ENCODE results near the gene QSER1.

The QSER1 gene

DNA sequence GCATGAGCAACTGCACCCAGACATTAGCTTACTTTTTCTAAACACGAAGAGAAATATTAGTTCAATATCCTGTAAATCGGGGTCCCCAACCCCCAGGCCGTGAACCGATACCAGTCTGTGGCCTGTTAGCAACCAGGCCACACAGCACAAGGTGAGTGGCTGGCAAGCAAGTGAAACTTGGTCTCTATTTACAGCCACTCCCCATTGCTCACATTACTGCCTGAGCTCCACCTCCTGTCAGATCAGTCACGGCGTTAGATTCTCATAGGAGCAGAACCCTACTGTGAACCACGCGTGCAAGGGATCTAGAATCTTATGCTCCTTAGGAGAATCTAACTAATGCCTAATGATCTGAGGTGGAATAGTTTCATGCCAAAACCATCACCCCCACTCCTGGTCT is 95.2 kb downstream of the QSER1 start:
- Histone ChIP-seq H3K9me3 (no peaks in the 10 kb centered on the region), H3K36me3 (no peaks in the 10 kb centered on the region), H3K27me3 (no peaks in the 10 kb centered on the region), H3K4me3 (ENCODE audit: low read depth, low read length) (no peak overlapping the region), H3K4me1 (no peaks in the 10 kb centered on the region)
- no peak for DNase-seq
- TF ChIP-seq, protein P1, sequence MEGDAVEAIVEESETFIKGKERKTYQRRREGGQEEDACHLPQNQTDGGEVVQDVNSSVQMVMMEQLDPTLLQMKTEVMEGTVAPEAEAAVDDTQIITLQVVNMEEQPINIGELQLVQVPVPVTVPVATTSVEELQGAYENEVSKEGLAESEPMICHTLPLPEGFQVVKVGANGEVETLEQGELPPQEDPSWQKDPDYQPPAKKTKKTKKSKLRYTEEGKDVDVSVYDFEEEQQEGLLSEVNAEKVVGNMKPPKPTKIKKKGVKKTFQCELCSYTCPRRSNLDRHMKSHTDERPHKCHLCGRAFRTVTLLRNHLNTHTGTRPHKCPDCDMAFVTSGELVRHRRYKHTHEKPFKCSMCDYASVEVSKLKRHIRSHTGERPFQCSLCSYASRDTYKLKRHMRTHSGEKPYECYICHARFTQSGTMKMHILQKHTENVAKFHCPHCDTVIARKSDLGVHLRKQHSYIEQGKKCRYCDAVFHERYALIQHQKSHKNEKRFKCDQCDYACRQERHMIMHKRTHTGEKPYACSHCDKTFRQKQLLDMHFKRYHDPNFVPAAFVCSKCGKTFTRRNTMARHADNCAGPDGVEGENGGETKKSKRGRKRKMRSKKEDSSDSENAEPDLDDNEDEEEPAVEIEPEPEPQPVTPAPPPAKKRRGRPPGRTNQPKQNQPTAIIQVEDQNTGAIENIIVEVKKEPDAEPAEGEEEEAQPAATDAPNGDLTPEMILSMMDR (IDR thresholded peaks at IDR 0.05; ENCODE audit: low read depth, low read length), result no peak

DNA sequence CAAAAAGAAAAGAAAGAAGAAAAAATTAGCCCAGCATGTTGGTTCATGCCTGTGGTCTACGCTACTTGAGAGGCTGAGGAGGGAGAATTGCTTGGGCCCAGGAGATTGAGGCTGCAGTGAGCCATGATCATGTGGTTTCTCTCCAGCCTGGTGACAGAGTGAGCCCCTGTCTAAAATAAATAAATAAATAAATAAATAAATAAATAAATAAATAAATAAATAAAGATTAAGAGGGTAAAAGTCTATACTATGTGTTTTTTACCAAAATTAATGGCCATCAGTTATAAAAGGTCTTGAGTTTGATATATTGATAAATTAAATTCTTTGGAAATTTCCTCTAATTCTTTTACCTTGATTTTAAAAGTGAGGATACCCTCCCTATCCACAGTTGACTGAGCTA is 97.9 kb downstream of the QSER1 start:
- H3K4me3 ChIP-seq (ENCODE audit: low read depth, low read length), result no peak overlapping the region
- H3K27me3 ChIP-seq, result no peaks in the 10 kb centered on the region
- H3K4me1 ChIP-seq, result no peaks in the 10 kb centered on the region
- DNase-seq, result no peak
- no peaks in the 10 kb centered on the region for H3K36me3 ChIP-seq
- H3K9me3 ChIP-seq, result no peaks in the 10 kb centered on the region
- TF ChIP-seq, protein P1 (IDR thresholded peaks at IDR 0.05; ENCODE audit: low read depth, low read length), result no peak

DNA sequence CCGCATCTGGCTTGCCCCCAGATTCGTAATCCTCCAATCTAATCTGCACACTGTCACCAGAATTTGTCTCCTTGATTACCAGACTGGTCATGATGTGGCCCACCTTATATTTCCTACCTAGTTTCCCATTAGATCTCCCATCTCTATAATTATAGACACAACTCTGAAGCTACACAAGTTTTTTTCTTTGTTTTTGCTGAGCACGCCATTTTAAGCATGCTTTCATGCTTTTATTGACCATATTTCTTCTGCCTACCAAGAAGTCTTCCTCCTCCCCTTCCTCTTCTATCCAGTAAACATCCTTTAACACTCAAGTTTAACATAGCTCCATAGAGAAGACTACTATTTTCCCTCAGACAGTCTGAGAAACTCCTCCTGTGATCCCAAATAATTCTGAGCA is 98.8 kb downstream of the QSER1 start:
- no peak for DNase-seq
- H3K4me1 ChIP-seq, result no peaks in the 10 kb centered on the region
- H3K36me3 ChIP-seq, result no peaks in the 10 kb centered on the region
- H3K27me3 ChIP-seq, result no peaks in the 10 kb centered on the region
- H3K9me3 ChIP-seq, result no peaks in the 10 kb centered on the region
- TF ChIP-seq, protein P1 (IDR thresholded peaks at IDR 0.05; ENCODE audit: low read depth, low read length), result no peak
- H3K4me3 ChIP-seq (ENCODE audit: low read depth, low read length), result no peak overlapping the region

DNA sequence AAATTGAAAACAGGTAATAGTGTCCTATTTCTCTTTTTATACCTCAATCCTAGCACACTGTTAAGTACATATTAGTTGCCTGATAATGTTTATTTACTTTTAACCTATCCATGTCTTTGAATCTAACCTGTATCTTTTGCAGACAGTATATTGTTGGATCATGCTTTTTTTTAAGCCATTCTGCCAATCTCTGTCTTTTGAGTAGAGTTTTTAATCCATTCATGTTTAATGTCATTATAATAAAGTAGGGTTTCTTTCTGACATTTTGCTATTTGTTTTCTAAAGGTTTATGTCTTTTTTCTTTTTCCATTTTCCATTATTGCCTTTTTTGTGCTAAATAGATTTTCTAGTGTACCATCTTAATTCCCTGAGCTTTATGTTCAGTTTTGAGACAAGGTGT is 99.3 kb downstream of the QSER1 start:
- H3K9me3 ChIP-seq, result no peaks in the 10 kb centered on the region
- DNase-seq, result no peak
- TF ChIP-seq, protein P1 (IDR thresholded peaks at IDR 0.05; ENCODE audit: low read depth, low read length), result no peak
- no peaks in the 10 kb centered on the region for H3K4me1 ChIP-seq
- no peak overlapping the region for H3K4me3 ChIP-seq (ENCODE audit: low read depth, low read length)
- no peaks in the 10 kb centered on the region for H3K36me3 ChIP-seq
- H3K27me3 ChIP-seq, result no peaks in the 10 kb centered on the region

DNA sequence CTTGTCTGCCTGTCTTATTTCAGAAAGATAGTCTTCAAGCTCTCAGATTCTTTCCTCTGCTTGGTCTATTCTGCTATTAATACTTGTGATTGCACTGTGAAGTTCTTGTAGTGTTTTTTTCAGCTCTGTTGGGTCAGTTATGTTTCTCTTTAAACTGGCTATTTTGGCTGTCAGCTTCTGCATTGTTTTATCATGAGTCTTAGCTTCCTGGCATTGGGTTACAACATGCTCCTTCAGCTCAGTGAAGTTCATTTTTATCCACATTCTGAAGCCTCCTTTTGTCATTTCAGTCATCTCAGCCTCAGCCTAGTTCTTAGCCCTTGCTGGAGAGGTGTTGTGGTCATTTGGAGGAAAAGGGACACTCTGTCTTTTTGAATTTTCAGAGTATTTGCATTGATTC is 107.6 kb downstream of the QSER1 start:
- Histone ChIP-seq H3K4me1 (no peaks in the 10 kb centered on the region), H3K27me3 (no peaks in the 10 kb centered on the region), H3K9me3 (no peaks in the 10 kb centered on the region), H3K36me3 (no peaks in the 10 kb centered on the region), H3K4me3 (ENCODE audit: low read depth, low read length) (no peak overlapping the region)
- TF ChIP-seq, protein P1 (IDR thresholded peaks at IDR 0.05; ENCODE audit: low read depth, low read length), result no peak
- no peak for DNase-seq

DNA sequence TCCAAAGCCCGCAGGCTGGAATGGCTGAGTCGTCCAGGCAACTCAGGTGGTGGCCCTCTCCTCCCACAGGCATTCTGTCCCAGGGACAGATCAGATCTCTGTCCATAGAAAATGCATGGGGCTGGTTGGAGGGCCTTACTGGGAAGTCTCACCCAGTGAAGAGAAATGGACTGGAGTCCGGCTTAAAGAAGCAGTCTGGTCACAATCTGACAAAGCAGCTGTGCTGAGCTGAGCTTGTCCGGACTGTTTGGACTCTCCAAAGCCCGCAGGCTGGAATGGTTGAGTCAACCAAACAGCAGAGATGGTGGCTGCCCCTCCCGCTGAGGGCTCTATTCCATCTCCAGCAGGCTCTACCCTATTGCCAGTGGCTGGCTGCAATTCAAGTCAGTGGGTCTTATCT is 108.7 kb downstream of the QSER1 start:
- Histone ChIP-seq H3K9me3 (no peaks in the 10 kb centered on the region), H3K4me1 (no peaks in the 10 kb centered on the region), H3K36me3 (no peaks in the 10 kb centered on the region), H3K27me3 (no peaks in the 10 kb centered on the region), H3K4me3 (ENCODE audit: low read depth, low read length) (no peak overlapping the region)
- DNase-seq, result no peak
- TF ChIP-seq, protein P1 (IDR thresholded peaks at IDR 0.05; ENCODE audit: low read depth, low read length), result no peak
